GM21367 (cell line): Measurements from ENCODE around the gene ITGAL.
"Not testable (repeated sequence)": the region's sequence is repeated elsewhere in the genome, so short reads cannot be mapped to it uniquely, and the experiment has no call there.

ENCODE experiments used
- ATAC-seq: cut with Tn5 transposase; IDR thresholded peaks from one replicate; pipeline ENCODE4 v1.9.1; 2021; ENCODE audit not compliant: unreplicated experiment

ITGAL gene

GRCh38 chr16:30491744-30492308 lies 19.3 kb downstream of the ITGAL start:
- no peak for ATAC-seq

- no peak for ATAC-seq
Measured at GRCh38 chr16:30493941-30494488, 21.5 kb downstream of the ITGAL start.

- ATAC-seq = no peak
Measured at GRCh38 chr16:30494709-30495108, 22.2 kb downstream of the ITGAL start.

- ATAC-seq = no peak
Measured at GRCh38 chr16:30499284-30499683, 26.7 kb downstream of the ITGAL start.

GRCh38 chr16:30503403-30504296 lies 31.1 kb downstream of the ITGAL start:
- no peak for ATAC-seq

GRCh38 chr16:30509081-30509765 lies 36.7 kb downstream of the ITGAL start:
- ATAC-seq = no peak

GRCh38 chr16:30510376-30510938 lies 37.9 kb downstream of the ITGAL start:
- ATAC-seq = no peak

- no peak for ATAC-seq
Measured at GRCh38 chr16:30511509-30511908, 39.0 kb downstream of the ITGAL start.

- ATAC-seq = no peak
Measured at GRCh38 chr16:30515275-30515674, 42.7 kb downstream of the ITGAL start.

- ATAC-seq = no peak
Measured at GRCh38 chr16:30518552-30518951, 46.0 kb downstream of the ITGAL start.

GRCh38 chr16:30519120-30520049 lies 46.8 kb downstream of the ITGAL start:
- ATAC-seq = no peak

GRCh38 chr16:30521476-30521872 lies 48.9 kb downstream of the ITGAL start:
- ATAC-seq = no peak

GRCh38 chr16:30521873-30522641 lies 49.5 kb downstream of the ITGAL start:
- no peak for ATAC-seq

GRCh38 chr16:30522702-30523463 lies 50.3 kb downstream of the ITGAL start:
- ATAC-seq = not testable (repeated sequence)

- no peak for ATAC-seq
Measured at GRCh38 chr16:30523768-30524574, 51.4 kb downstream of the ITGAL start.

GRCh38 chr16:30524575-30525568 lies 52.3 kb downstream of the ITGAL start:
- ATAC-seq = no peak

- ATAC-seq = no peak
Measured at GRCh38 chr16:30525844-30526136, 53.2 kb downstream of the ITGAL start.
